ENCODE measurements around the gene SART3.

DNA sequence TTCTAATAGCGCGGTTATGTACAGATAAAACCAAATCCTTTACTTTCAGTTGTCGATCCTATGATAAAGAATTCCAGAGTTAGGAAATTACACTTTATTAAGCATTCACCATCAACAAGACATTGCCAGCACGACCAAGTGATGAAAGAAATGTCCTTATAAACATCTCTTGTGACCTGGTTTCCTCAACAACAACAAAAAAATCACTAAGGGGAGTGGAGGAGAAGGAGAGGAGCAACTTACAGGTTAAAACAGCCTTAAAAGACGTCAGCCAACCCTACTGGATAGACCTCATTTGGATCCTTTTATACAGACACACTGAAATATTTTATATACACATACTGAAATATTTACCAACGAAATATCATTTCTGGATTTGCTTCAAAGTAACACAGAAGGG lies 22.8 kb downstream of the SART3 start:
- TF ChIP-seq, protein P1, sequence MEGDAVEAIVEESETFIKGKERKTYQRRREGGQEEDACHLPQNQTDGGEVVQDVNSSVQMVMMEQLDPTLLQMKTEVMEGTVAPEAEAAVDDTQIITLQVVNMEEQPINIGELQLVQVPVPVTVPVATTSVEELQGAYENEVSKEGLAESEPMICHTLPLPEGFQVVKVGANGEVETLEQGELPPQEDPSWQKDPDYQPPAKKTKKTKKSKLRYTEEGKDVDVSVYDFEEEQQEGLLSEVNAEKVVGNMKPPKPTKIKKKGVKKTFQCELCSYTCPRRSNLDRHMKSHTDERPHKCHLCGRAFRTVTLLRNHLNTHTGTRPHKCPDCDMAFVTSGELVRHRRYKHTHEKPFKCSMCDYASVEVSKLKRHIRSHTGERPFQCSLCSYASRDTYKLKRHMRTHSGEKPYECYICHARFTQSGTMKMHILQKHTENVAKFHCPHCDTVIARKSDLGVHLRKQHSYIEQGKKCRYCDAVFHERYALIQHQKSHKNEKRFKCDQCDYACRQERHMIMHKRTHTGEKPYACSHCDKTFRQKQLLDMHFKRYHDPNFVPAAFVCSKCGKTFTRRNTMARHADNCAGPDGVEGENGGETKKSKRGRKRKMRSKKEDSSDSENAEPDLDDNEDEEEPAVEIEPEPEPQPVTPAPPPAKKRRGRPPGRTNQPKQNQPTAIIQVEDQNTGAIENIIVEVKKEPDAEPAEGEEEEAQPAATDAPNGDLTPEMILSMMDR (IDR thresholded peaks at IDR 0.05; ENCODE audit: low read depth, low read length, missing input control): no peak
- no peak for TF ChIP-seq RAD21 (IDR thresholded peaks at IDR 0.05)
- TF ChIP-seq GABPA (IDR thresholded peaks at IDR 0.05 in 1 of 2, conservative IDR thresholded peaks at IDR 0.05 in 1 of 2): no peak
- TF ChIP-seq JUND (IDR thresholded peaks at IDR 0.05): no peak
- no peak for TF ChIP-seq FOXA2 (IDR thresholded peaks at IDR 0.05)
- no peak for TF ChIP-seq SP1 (IDR thresholded peaks at IDR 0.05)
- TF ChIP-seq, protein P2, sequence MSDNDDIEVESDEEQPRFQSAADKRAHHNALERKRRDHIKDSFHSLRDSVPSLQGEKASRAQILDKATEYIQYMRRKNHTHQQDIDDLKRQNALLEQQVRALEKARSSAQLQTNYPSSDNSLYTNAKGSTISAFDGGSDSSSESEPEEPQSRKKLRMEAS (IDR thresholded peaks at IDR 0.05): no peak
- no peak for TF ChIP-seq NR2F2 (IDR thresholded peaks at IDR 0.05)
- TF ChIP-seq, protein P3, sequence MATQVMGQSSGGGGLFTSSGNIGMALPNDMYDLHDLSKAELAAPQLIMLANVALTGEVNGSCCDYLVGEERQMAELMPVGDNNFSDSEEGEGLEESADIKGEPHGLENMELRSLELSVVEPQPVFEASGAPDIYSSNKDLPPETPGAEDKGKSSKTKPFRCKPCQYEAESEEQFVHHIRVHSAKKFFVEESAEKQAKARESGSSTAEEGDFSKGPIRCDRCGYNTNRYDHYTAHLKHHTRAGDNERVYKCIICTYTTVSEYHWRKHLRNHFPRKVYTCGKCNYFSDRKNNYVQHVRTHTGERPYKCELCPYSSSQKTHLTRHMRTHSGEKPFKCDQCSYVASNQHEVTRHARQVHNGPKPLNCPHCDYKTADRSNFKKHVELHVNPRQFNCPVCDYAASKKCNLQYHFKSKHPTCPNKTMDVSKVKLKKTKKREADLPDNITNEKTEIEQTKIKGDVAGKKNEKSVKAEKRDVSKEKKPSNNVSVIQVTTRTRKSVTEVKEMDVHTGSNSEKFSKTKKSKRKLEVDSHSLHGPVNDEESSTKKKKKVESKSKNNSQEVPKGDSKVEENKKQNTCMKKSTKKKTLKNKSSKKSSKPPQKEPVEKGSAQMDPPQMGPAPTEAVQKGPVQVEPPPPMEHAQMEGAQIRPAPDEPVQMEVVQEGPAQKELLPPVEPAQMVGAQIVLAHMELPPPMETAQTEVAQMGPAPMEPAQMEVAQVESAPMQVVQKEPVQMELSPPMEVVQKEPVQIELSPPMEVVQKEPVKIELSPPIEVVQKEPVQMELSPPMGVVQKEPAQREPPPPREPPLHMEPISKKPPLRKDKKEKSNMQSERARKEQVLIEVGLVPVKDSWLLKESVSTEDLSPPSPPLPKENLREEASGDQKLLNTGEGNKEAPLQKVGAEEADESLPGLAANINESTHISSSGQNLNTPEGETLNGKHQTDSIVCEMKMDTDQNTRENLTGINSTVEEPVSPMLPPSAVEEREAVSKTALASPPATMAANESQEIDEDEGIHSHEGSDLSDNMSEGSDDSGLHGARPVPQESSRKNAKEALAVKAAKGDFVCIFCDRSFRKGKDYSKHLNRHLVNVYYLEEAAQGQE (IDR thresholded peaks at IDR 0.05): no peak
- TF ChIP-seq YY1 (IDR thresholded peaks at IDR 0.05): no peak
- TF ChIP-seq, protein P4, sequence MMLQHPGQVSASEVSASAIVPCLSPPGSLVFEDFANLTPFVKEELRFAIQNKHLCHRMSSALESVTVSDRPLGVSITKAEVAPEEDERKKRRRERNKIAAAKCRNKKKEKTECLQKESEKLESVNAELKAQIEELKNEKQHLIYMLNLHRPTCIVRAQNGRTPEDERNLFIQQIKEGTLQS (IDR thresholded peaks at IDR 0.05): no peak
- no peak for TF ChIP-seq TAF1 (conservative IDR thresholded peaks at IDR 0.05)

Data from liver (tissue), 3 donors.